GM12801 (cell line): ENCODE data around the gene MYH15.

ENCODE experiments used
- TF ChIP-seq, protein P1 (sequence below): IDR thresholded peaks from one replicate; pipeline ENCODE4 v1.5.1; 2011; ENCODE audit warnings: control low read depth; ENCODE audit not compliant: insufficient read length; ENCODE audit errors: extremely low read depth

The MYH15 gene

DNA sequence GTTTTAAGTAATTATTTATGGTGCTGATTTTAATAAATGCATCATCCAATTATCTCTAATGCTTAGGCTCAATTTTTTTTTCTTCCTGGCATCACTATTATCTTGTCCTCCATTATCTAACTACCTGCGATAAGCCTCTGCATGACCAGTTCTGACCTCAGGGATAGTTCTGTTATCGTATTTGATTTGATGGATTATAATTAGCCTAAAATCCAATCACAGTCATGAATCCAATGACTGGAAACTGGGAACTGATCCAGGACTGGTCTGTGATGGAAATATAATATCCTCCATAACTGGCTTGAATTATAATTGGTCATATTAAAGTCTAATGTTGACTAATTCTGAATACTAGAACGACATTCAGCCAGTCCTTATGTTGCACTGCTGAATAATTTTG is 1.1 kb downstream of the MYH15 start:
- TF ChIP-seq, protein P1, sequence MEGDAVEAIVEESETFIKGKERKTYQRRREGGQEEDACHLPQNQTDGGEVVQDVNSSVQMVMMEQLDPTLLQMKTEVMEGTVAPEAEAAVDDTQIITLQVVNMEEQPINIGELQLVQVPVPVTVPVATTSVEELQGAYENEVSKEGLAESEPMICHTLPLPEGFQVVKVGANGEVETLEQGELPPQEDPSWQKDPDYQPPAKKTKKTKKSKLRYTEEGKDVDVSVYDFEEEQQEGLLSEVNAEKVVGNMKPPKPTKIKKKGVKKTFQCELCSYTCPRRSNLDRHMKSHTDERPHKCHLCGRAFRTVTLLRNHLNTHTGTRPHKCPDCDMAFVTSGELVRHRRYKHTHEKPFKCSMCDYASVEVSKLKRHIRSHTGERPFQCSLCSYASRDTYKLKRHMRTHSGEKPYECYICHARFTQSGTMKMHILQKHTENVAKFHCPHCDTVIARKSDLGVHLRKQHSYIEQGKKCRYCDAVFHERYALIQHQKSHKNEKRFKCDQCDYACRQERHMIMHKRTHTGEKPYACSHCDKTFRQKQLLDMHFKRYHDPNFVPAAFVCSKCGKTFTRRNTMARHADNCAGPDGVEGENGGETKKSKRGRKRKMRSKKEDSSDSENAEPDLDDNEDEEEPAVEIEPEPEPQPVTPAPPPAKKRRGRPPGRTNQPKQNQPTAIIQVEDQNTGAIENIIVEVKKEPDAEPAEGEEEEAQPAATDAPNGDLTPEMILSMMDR: no peak

DNA sequence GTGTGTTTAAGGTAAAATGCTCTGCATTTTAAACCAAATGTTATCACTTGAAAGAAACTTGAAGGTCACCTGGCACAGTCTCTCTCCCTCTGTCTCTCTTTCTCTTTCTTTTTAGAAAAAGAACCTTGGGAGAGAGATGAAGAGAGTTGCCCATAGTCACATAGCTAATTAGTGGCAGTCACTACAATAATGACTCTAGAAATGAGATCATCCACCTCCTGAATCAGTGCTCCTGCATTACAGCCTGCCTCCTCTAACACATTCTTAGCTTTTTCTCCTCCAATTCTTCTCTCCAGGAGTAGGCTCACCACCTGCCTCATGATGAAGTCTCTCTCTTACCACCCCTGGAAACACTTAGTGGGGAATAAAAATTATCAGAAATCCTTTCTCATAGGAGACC is 2.5 kb downstream of the MYH15 start:
- TF ChIP-seq, protein P1: no peak

DNA sequence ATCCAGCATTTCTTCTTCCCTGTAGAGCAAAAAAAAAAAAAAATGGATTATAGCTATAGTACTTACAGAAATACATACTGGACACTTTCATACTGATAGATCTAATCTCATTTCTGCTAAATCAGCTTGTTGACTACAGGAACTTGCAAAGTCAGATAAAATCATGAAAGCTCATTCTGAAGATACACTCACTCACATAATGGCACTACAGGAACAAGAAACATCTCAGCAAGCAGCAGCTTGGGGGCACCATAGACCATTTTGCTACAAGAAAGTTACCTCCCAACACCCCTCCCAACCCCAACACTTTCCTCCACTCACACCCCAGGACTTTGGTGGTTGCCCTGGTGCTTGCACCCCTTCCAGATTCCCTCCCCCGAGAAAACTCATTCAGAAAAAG is 4.6 kb downstream of the MYH15 start:
- TF ChIP-seq, protein P1: no peak

- TF ChIP-seq, protein P1: no peak
Observed at GRCh38 chr3:108503722-108504121, 6.7 kb downstream of the MYH15 start.

GRCh38 chr3:108501535-108501934 is 8.9 kb downstream of the MYH15 start:
- TF ChIP-seq, protein P1: no peak

DNA sequence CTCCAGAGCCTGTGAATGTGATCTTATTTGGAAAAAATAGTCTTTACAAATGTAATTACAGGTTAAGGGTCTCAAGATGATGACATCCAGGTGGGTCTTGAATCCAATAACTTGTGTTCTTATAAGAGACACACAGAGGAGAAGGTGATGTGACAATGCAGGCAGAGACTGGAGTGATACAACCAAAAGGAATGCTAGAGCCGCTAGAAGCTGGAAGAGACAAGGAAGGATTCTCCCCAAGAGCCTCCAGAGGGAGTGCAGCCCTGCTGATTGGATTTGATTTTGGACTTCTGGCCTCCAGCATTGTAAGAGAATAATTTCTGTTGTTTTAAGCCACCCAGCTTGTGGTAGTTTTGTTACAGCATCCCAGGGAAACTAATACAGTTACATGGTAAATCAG is 9.7 kb downstream of the MYH15 start:
- TF ChIP-seq, protein P1: no peak

DNA sequence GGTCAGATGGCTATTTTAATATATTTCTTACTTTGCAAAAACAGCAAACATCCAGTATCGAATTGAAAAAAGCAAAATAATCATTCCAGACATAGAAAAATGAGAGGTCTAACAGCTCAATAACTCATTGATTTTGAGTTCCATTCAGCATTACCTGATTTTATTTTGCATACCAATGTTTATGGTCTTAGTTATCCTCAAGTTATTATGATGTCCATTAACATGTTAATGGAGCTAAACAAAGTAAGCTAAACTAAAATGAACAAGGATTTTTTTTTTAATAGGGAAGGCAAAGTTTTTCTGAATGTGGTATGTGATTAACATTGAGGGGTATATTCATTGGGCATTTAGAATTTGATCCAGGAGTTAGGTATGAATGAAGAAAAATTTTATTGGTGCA is 13.1 kb downstream of the MYH15 start:
- TF ChIP-seq, protein P1: no peak

DNA sequence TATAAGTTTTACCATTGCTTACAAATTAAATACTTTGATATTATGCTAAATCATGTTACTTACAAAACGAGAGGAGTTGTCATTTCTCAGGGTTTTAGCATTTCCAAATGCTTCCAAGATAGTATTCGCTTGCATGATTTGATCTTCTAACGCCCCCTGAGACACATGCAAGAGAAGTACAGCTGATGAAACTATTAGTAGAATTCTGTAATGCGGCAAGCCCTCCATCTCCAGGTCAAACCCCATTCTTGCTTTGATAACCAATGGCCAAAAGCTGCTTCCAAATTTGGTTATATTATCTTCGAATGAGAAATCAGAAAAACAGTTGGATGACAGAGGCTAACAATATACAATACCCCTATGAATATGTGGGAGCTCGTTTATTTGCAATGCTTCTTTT is 14.7 kb downstream of the MYH15 start:
- TF ChIP-seq, protein P1: no peak
